ENCODE measurements around the gene TMEM238.

DNA sequence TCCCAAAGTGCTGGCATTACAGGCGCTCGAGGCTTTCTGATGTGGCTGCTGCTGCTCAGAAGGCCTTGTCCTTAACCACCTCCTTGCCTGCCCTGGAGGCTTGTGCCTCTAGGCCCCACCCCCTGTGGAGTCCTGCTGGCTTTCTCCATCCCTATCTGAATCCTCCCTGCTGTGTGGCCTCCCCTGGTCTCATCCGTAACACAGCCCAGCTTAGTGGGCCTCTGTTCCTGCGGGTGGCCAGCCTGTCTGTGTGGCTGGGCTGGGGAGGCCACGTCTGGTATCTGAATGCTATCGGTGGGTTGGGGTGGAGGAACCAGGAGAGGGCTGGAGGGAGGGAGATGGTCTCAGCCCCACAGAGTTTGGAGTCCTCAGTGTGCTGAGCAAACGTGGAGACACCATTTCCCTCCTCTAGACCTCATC is 6.4 kb upstream of the TMEM238 start:
- TF ChIP-seq, protein P1, sequence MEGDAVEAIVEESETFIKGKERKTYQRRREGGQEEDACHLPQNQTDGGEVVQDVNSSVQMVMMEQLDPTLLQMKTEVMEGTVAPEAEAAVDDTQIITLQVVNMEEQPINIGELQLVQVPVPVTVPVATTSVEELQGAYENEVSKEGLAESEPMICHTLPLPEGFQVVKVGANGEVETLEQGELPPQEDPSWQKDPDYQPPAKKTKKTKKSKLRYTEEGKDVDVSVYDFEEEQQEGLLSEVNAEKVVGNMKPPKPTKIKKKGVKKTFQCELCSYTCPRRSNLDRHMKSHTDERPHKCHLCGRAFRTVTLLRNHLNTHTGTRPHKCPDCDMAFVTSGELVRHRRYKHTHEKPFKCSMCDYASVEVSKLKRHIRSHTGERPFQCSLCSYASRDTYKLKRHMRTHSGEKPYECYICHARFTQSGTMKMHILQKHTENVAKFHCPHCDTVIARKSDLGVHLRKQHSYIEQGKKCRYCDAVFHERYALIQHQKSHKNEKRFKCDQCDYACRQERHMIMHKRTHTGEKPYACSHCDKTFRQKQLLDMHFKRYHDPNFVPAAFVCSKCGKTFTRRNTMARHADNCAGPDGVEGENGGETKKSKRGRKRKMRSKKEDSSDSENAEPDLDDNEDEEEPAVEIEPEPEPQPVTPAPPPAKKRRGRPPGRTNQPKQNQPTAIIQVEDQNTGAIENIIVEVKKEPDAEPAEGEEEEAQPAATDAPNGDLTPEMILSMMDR (IDR thresholded peaks at IDR 0.05): no peak
- no peak for TF ChIP-seq POLR2A (IDR thresholded peaks at IDR 0.05)
